Measurements from ENCODE around the gene SLMAP. TPM values are rescaled to one million over a fixed set of nuclear protein-coding genes. Genes with fewer than 3 reads are reported as not detected.
"Not testable (repeated sequence)": the region's sequence is repeated elsewhere in the genome, so short reads cannot be mapped to it uniquely, and the experiment has no call there.

SLMAP gene
- total RNA-seq, 1 donor: 44.1 TPM

GRCh38 chr3:57856675-57857074, 100.6 kb downstream of the SLMAP start:
- TF ChIP-seq, protein P1, sequence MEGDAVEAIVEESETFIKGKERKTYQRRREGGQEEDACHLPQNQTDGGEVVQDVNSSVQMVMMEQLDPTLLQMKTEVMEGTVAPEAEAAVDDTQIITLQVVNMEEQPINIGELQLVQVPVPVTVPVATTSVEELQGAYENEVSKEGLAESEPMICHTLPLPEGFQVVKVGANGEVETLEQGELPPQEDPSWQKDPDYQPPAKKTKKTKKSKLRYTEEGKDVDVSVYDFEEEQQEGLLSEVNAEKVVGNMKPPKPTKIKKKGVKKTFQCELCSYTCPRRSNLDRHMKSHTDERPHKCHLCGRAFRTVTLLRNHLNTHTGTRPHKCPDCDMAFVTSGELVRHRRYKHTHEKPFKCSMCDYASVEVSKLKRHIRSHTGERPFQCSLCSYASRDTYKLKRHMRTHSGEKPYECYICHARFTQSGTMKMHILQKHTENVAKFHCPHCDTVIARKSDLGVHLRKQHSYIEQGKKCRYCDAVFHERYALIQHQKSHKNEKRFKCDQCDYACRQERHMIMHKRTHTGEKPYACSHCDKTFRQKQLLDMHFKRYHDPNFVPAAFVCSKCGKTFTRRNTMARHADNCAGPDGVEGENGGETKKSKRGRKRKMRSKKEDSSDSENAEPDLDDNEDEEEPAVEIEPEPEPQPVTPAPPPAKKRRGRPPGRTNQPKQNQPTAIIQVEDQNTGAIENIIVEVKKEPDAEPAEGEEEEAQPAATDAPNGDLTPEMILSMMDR (IDR thresholded peaks at IDR 0.05; ENCODE audit: insufficient read depth, low read length): peak; percentile 18
- no peak for DNase-seq (ENCODE audit: low read depth)
- no peak overlapping the region for H3K4me3 ChIP-seq (ENCODE audit: low read depth, low read length)

DNA sequence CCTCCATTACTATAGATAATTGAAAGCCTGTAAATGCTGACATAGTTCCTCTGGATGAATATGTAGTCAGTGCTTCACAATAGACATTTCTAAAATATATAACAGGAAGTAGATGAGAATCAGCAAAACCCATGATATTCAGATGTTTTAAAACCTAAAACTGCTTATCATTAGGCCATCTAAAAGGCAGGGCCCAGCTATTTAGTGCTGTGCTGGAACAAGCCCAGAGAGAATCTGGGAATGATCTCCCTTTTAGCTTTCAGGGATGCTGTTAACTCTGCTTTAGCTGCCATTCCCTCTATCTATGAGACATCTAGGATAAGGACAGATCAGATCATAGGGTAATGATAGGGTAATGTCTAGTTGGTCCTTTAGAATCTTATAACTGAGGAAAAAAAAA, 106.8 kb downstream of the SLMAP start:
- DNase-seq (ENCODE audit: low read depth): no peak
- H3K4me3 ChIP-seq (ENCODE audit: low read depth, low read length): no peak overlapping the region
- TF ChIP-seq, protein P1 (IDR thresholded peaks at IDR 0.05; ENCODE audit: insufficient read depth, low read length): no peak

DNA sequence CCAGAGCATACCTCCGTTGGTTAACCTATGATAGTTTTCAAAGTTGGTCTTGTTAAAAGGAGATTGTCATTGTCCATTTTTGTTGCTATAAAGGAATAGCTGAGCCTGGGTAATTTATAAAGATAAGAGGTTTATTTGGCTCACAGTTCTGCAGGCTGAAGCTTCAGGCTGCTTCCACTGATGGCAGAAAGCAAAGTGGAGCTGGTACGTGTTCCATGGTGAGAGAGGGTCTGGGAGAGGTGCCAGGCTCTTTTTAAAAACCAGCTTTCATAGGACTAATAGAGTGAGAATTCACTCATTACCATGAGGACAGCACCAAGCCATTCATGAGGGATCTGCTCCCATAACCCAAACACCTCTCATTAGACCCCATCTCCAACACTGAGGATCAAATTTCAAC, 107.3 kb downstream of the SLMAP start:
- TF ChIP-seq, protein P1 (IDR thresholded peaks at IDR 0.05; ENCODE audit: insufficient read depth, low read length): no peak
- no peak for DNase-seq (ENCODE audit: low read depth)

DNA sequence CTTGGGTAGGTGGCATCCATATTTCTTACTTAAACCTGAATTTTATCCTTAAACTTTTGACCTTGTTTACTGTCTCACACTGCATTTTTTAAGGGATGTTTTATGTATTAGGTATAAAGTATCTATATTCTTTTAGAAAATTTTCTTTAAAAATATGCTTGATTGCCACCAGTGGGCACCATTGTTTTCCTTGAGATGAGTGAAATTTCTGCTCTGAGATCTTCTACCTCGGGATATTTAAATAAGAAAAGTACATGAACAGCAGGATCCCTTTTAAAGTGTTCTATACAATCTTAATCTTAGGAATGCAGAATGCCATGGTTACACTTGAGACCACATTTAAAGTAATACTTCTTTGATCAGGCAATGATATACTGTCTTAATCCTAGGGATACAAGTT, 108.7 kb downstream of the SLMAP start:
- no peak overlapping the region for H3K4me3 ChIP-seq (ENCODE audit: low read depth, low read length)
- TF ChIP-seq, protein P1 (IDR thresholded peaks at IDR 0.05; ENCODE audit: insufficient read depth, low read length): peak; percentile 56
- peak; percentile 61 for DNase-seq (ENCODE audit: low read depth)

More for the DNA sequence above, 107.3 kb downstream of the SLMAP start:
- H3K4me3 ChIP-seq (ENCODE audit: low read depth, low read length): no peak overlapping the region

DNA sequence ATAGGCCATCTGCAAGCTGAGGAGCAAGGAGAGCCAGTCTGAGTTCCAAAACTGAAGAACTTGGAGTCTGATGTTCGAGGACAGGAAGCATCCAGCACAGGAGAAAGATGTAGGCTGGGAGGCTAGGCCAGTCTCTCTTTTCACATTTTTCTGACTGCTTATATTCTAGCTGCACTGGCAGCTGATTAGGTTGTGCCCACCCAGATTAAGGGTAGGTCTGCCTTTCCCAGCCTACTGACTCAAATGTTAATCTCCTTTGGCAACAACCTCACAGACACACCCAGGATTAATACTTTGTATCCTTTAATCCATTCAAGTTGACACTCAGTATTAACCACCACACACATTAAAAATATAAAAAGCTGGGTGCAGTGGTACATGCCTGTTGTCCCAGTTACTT, 113.0 kb downstream of the SLMAP start:
- H3K4me3 ChIP-seq (ENCODE audit: low read depth, low read length); DNase-seq (ENCODE audit: low read depth): not testable (repeated sequence)

GRCh38 chr3:57872606-57873005, 116.5 kb downstream of the SLMAP start:
- H3K4me3 ChIP-seq (ENCODE audit: low read depth, low read length): no peak overlapping the region
- TF ChIP-seq, protein P1 (IDR thresholded peaks at IDR 0.05; ENCODE audit: insufficient read depth, low read length): no peak
- DNase-seq (ENCODE audit: low read depth): no peak

DNA sequence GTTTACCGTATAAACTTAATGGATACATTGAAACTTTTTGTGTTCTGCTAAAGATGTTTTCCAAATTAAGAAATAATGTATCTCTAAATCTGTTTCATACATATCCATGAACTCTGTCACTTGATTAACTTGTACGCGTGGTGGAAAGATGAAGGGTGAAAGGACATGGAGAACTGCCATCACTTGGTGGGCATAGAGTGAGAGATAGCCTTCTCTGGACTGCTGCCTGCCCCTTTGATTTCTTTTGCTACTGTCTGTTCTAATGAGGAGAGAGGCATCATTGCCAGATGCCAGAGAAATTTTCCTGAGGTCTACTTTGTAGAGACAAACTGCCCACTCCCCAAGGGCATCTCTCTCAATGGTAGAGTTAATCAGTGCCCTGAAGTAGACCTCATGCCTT, 120.5 kb downstream of the SLMAP start:
- no peak overlapping the region for H3K4me3 ChIP-seq (ENCODE audit: low read depth, low read length)
- TF ChIP-seq, protein P1 (IDR thresholded peaks at IDR 0.05; ENCODE audit: insufficient read depth, low read length): no peak
- no peak for DNase-seq (ENCODE audit: low read depth)
